Mesenchymal stem cell (in vitro differentiated cells and primary cell): ENCODE results near the gene IL1RAPL2.

Experiments
- DNase-seq: peaks from one replicate; pipeline ENCODE4 v3.0.0-alpha.2; 2013
- H2AFZ ChIP-seq: one replicate; pipeline ENCODE4 v1.6.1; 2013; ENCODE audit warnings: low read depth, mild to moderate bottlenecking, control low read depth, inconsistent platforms, low read length, moderate library complexity
- H2AK5ac ChIP-seq: 2 replicates; pipeline ENCODE4 v1.6.1; 2013; ENCODE audit warnings: low read length, moderate library complexity, mild to moderate bottlenecking, inconsistent platforms; ENCODE audit not compliant: severe bottlenecking
- H2BK120ac ChIP-seq: one replicate; pipeline ENCODE4 v1.6.1; 2013; ENCODE audit warnings: low read depth, mild to moderate bottlenecking, inconsistent platforms, low read length, moderate library complexity
- H2BK12ac ChIP-seq, 2 experiments: one replicate each; pipeline ENCODE4 v1.6.1; 2013; ENCODE audit warnings: inconsistent platforms in 2 of 2, low read length in 2 of 2, mild to moderate bottlenecking in 2 of 2, moderate library complexity in 2 of 2, control low read depth in 1 of 2
- H2BK15ac ChIP-seq: one replicate; pipeline ENCODE4 v1.6.1; 2013; ENCODE audit warnings: mild to moderate bottlenecking, low read depth, inconsistent platforms; ENCODE audit not compliant: poor library complexity, severe bottlenecking
- H2BK5ac ChIP-seq: 2 replicates; pipeline ENCODE4 v1.6.1; 2013; ENCODE audit warnings: low read depth, mild to moderate bottlenecking, low read length, control low read depth, inconsistent platforms; ENCODE audit not compliant: poor library complexity, severe bottlenecking
- H3K14ac ChIP-seq, 2 experiments: one replicate each; pipeline ENCODE4 v1.6.1; 2013; ENCODE audit warnings: inconsistent platforms in 2 of 2, low read length in 2 of 2, control low read depth in 1 of 2, mild to moderate bottlenecking in 1 of 2, moderate library complexity in 1 of 2
- H3K18ac ChIP-seq, 2 experiments: one replicate each; pipeline ENCODE4 v1.6.1; 2013; ENCODE audit warnings: inconsistent platforms in 2 of 2, low read length in 2 of 2, control low read depth in 1 of 2, low read depth in 1 of 2, mild to moderate bottlenecking in 1 of 2
- H3K23ac ChIP-seq, 2 experiments: one replicate each; pipeline ENCODE4 v1.6.1; 2013; ENCODE audit warnings: inconsistent platforms in 2 of 2, low read length in 2 of 2, mild to moderate bottlenecking in 2 of 2, moderate library complexity in 2 of 2, control low read depth in 1 of 2
- H3K27ac ChIP-seq: 2 replicates; pipeline ENCODE4 v1.5.1; 2013; ENCODE audit warnings: mild to moderate bottlenecking, moderate library complexity, low read length, control low read depth, inconsistent platforms; ENCODE audit not compliant: poor library complexity, severe bottlenecking
- H3K27me3 ChIP-seq, 2 experiments: 2 replicates each; pipeline versions ENCODE4 v1.6.1 to v1.7.0; 2013; ENCODE audit warnings: low read length in 2 of 2, mild to moderate bottlenecking in 2 of 2, moderate library complexity in 2 of 2, control low read depth in 1 of 2, inconsistent platforms in 1 of 2; ENCODE audit not compliant: control insufficient read depth in 1 of 2, insufficient read depth in 1 of 2
- H3K36me3 ChIP-seq, 2 experiments: 2 replicates each; pipeline versions ENCODE4 v1.6.1 to v1.7.0; 2013; ENCODE audit warnings: low read length in 2 of 2, control low read depth in 1 of 2, inconsistent platforms in 1 of 2, low read depth in 1 of 2, mild to moderate bottlenecking in 1 of 2; ENCODE audit not compliant: insufficient read depth in 2 of 2, control insufficient read depth in 1 of 2
- H3K4ac ChIP-seq, 2 experiments: one replicate each; pipeline ENCODE4 v1.6.1; 2013; ENCODE audit warnings: inconsistent platforms in 2 of 2, low read length in 2 of 2, mild to moderate bottlenecking in 2 of 2, moderate library complexity in 2 of 2, control low read depth in 1 of 2, low read depth in 1 of 2
- H3K4me1 ChIP-seq: 2 replicates; pipeline ENCODE4 v1.6.1; 2013; ENCODE audit warnings: low read depth, low read length, control low read depth; ENCODE audit not compliant: control insufficient read depth, insufficient read depth
- H3K4me2 ChIP-seq: 2 replicates; pipeline ENCODE4 v1.6.1; 2013; ENCODE audit warnings: low read length, mild to moderate bottlenecking, inconsistent platforms; ENCODE audit not compliant: poor library complexity, severe bottlenecking
- H3K4me3 ChIP-seq, 2 experiments: 2 replicates each; pipeline versions ENCODE4 v1.5.1 to v1.7.0; 2013; ENCODE audit warnings: low read length in 2 of 2, mild to moderate bottlenecking in 2 of 2, control low read depth in 1 of 2, low read depth in 1 of 2; ENCODE audit not compliant: insufficient read depth in 1 of 2
- H3K79me1 ChIP-seq: replicated peaks from 2 replicates; pipeline ENCODE4 v1.6.1; 2013; ENCODE audit warnings: mild to moderate bottlenecking, control low read depth, low read length, inconsistent platforms; ENCODE audit not compliant: poor library complexity, severe bottlenecking
- H3K9ac ChIP-seq: 2 replicates; pipeline ENCODE4 v1.7.0; 2013; ENCODE audit warnings: mild to moderate bottlenecking, low read length, moderate library complexity
- H3K9me3 ChIP-seq: 2 replicates; pipeline ENCODE4 v1.7.0; 2013; ENCODE audit warnings: mild to moderate bottlenecking, low read length; ENCODE audit not compliant: control insufficient read depth
- H4K8ac ChIP-seq: one replicate; pipeline ENCODE4 v1.6.1; 2013; ENCODE audit warnings: inconsistent platforms, mild to moderate bottlenecking, low read length, moderate library complexity
- H4K91ac ChIP-seq: one replicate; pipeline ENCODE4 v1.6.1; 2013; ENCODE audit warnings: mild to moderate bottlenecking, low read length, inconsistent platforms
- WGBS: methylation state at CpG from one replicate; pipeline ENCODE4 v1.1.7; 2013; ENCODE audit warnings: mixed read lengths; 5-methylcytosine and 5-hydroxymethylcytosine counted together

IL1RAPL2 gene

GRCh38 chrX:104854188-104854587 lies 288.2 kb downstream of the IL1RAPL2 start:
- H3K4me3 ChIP-seq: no peak overlapping the region
- no peak overlapping the region for H3K4me2 ChIP-seq
- H3K27me3 ChIP-seq: peaks cover 0 to 9% of the 10 kb centered on the region in 2 experiments
- no peak overlapping the region for H3K4ac ChIP-seq
- no peak overlapping the region for H2AFZ ChIP-seq
- no peak overlapping the region for H3K27ac ChIP-seq
- peak; percentile 29 for DNase-seq
- no peak overlapping the region for H2BK15ac ChIP-seq
- no peak overlapping the region for H2BK120ac ChIP-seq
- H4K8ac ChIP-seq: no peak overlapping the region
- H3K4me1 ChIP-seq: no peaks in the 10 kb centered on the region
- no peak overlapping the region for H3K23ac ChIP-seq
- no peaks in the 10 kb centered on the region for H3K36me3 ChIP-seq
- no peak overlapping the region for H3K14ac ChIP-seq
- H3K9me3 ChIP-seq: no peaks in the 10 kb centered on the region
- no peak overlapping the region for H4K91ac ChIP-seq
- H2AK5ac ChIP-seq: no peak overlapping the region
- no peak overlapping the region for H3K9ac ChIP-seq
- H2BK12ac ChIP-seq: no peak overlapping the region
- no peak overlapping the region for H3K18ac ChIP-seq
- H2BK5ac ChIP-seq: no peak overlapping the region
- H3K79me1 ChIP-seq: no peaks in the 10 kb centered on the region

- H4K91ac ChIP-seq: no peak overlapping the region
- H3K4me1 ChIP-seq: no peaks in the 10 kb centered on the region
- no peak overlapping the region for H2AK5ac ChIP-seq
- no peaks in the 10 kb centered on the region for H3K79me1 ChIP-seq
- no peak overlapping the region for H4K8ac ChIP-seq
- no peak overlapping the region for H2BK5ac ChIP-seq
- no peak for DNase-seq
- H3K27me3 ChIP-seq: peaks cover 0 to 9% of the 10 kb centered on the region in 2 experiments
- no peak overlapping the region for H2BK120ac ChIP-seq
- no peaks in the 10 kb centered on the region for H3K9me3 ChIP-seq
- H2BK12ac ChIP-seq: no peak overlapping the region
- no peak overlapping the region for H3K23ac ChIP-seq
- no peak overlapping the region for H3K4ac ChIP-seq
- no peak overlapping the region for H3K14ac ChIP-seq
- WGBS: 65% methylated on average over 2 of the region's 3 CpGs
- H3K18ac ChIP-seq: no peak overlapping the region
- no peak overlapping the region for H3K27ac ChIP-seq
- no peak overlapping the region for H3K4me3 ChIP-seq
- H2BK15ac ChIP-seq: no peak overlapping the region
- H3K36me3 ChIP-seq: no peaks in the 10 kb centered on the region
- no peak overlapping the region for H3K9ac ChIP-seq
- H3K4me2 ChIP-seq: no peak overlapping the region
- no peak overlapping the region for H2AFZ ChIP-seq
These were observed 288.9 kb downstream of the IL1RAPL2 start for GRCh38 chrX:104854790-104855340.

- DNase-seq: no peak
- H4K8ac ChIP-seq: no peak overlapping the region
- H3K36me3 ChIP-seq: no peaks in the 10 kb centered on the region
- H3K4ac ChIP-seq: no peak overlapping the region
- no peak overlapping the region for H2BK5ac ChIP-seq
- no peak overlapping the region for H3K9ac ChIP-seq
- H4K91ac ChIP-seq: no peak overlapping the region
- 29% methylated on average over 1 of the region's 2 CpGs for WGBS
- no peak overlapping the region for H2BK120ac ChIP-seq
- peaks cover 0 to 13% of the 10 kb centered on the region in 2 experiments for H3K27me3 ChIP-seq
- H2BK15ac ChIP-seq: no peak overlapping the region
- H3K4me2 ChIP-seq: no peak overlapping the region
- no peak overlapping the region for H3K18ac ChIP-seq
- H2AFZ ChIP-seq: no peak overlapping the region
- no peaks in the 10 kb centered on the region for H3K9me3 ChIP-seq
- H3K14ac ChIP-seq: no peak overlapping the region
- no peaks in the 10 kb centered on the region for H3K79me1 ChIP-seq
- H3K4me3 ChIP-seq: no peak overlapping the region
- H3K27ac ChIP-seq: no peak overlapping the region
- no peaks in the 10 kb centered on the region for H3K4me1 ChIP-seq
- H2AK5ac ChIP-seq: no peak overlapping the region
- H3K23ac ChIP-seq: no peak overlapping the region
- H2BK12ac ChIP-seq: no peak overlapping the region
These were observed 297.5 kb downstream of the IL1RAPL2 start for GRCh38 chrX:104863466-104863865.

GRCh38 chrX:104864296-104864695 lies 298.3 kb downstream of the IL1RAPL2 start:
- Histone ChIP-seq H3K9me3 (no peaks in the 10 kb centered on the region), H3K4me3 (no peak overlapping the region), H2BK15ac (no peak overlapping the region), H4K8ac (no peak overlapping the region), H3K4me2 (no peak overlapping the region), H4K91ac (no peak overlapping the region), H2AK5ac (no peak overlapping the region), H3K27me3 (peaks cover 0 to 13% of the 10 kb centered on the region in 2 experiments), H2BK120ac (no peak overlapping the region), H2BK5ac (no peak overlapping the region), H3K27ac (no peak overlapping the region), H3K9ac (no peak overlapping the region), H3K4me1 (no peaks in the 10 kb centered on the region), H3K23ac (no peak overlapping the region), H3K18ac (no peak overlapping the region), H3K79me1 (no peaks in the 10 kb centered on the region), H2AFZ (no peak overlapping the region), H3K4ac (no peak overlapping the region), H2BK12ac (no peak overlapping the region), H3K14ac (no peak overlapping the region), H3K36me3 (no peaks in the 10 kb centered on the region)
- WGBS: 0% methylated on average over 2 of the region's 4 CpGs
- peak; percentile 10 for DNase-seq
